ENCODE data around the gene RHPN2.

GRCh38 chr19:32935629-32936028 is 129.1 kb downstream of the RHPN2 start:
- TF ChIP-seq POLR2A (IDR thresholded peaks at IDR 0.05) (no peak), CTCF (IDR thresholded peaks at IDR 0.05) (no peak)

Data from Peyer's patch (tissue), 4 donors.